Epithelial cell of esophagus (primary cell): Measurements from ENCODE around the gene KAZN.

Experiments
- DNase-seq: peaks from one replicate; pipeline ENCODE4 v3.0.0; 2010; ENCODE audit warnings: low read depth
- H3K4me3 ChIP-seq: 2 replicates; pipeline ENCODE4 v1.5.1; 2011; ENCODE audit warnings: mild to moderate bottlenecking, low read length, control low read depth
- TF ChIP-seq, protein P1 (sequence below): IDR thresholded peaks from 2 replicates; pipeline ENCODE4 v1.5.1; 2011; ENCODE audit warnings: low read depth, mild to moderate bottlenecking, low read length, control low read depth, inconsistent platforms; ENCODE audit not compliant: insufficient read depth; ENCODE audit errors: missing control alignments

KAZN gene

DNA sequence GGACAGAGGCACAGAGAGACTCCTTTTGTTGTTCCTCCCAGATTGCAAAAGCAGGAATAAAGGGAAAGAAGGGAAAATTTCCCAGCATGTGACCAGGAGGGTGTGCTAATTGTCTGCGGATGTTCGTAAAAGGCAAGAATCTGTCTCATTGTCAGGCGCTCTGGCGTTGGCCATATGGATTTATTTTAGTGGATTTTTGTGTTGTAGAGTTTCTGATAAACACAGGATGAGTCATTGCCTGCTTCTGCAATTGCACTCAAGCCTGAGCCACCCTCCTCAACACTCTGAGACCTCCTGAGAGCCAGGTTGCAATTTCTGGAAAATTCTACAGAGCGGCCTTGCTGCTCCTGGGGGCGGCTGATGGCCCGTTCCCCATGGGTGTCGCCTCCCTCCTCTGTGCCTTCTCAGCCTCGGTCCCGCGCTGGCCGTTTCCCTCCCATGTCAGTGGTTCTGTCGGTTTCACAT lies 227.7 kb downstream of the KAZN start:
- TF ChIP-seq, protein P1, sequence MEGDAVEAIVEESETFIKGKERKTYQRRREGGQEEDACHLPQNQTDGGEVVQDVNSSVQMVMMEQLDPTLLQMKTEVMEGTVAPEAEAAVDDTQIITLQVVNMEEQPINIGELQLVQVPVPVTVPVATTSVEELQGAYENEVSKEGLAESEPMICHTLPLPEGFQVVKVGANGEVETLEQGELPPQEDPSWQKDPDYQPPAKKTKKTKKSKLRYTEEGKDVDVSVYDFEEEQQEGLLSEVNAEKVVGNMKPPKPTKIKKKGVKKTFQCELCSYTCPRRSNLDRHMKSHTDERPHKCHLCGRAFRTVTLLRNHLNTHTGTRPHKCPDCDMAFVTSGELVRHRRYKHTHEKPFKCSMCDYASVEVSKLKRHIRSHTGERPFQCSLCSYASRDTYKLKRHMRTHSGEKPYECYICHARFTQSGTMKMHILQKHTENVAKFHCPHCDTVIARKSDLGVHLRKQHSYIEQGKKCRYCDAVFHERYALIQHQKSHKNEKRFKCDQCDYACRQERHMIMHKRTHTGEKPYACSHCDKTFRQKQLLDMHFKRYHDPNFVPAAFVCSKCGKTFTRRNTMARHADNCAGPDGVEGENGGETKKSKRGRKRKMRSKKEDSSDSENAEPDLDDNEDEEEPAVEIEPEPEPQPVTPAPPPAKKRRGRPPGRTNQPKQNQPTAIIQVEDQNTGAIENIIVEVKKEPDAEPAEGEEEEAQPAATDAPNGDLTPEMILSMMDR: no peak
- no peak for DNase-seq
- H3K4me3 ChIP-seq: no peak overlapping the region

DNA sequence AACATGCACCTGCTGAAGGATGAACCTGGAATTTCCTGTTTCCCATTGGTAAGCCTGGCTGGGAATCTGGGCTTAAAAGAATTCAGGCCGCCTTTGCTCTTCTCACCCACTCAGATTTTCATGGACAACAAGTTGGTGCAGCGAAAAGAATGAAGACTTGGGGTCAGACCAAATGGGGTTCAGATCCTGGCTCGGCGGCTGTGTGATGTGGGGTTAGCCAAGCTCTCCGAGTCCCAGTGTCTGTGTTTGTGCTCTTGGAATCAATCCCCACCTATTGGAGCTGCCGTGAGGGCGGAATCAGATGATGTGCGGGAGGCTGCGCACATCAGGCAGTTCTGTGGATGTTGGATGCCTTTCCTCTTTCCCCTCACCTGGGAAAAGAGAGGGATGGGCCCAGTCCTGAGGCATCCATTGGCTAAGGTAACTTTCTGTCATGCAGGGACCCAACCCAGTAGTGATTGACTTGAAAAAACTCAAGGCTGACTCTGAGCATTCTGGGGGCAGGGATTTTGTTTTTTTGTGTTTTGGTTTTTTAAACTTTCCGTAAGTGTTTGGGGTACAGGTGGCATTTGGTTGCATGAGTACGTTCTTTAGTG lies 228.3 kb downstream of the KAZN start:
- TF ChIP-seq, protein P1: no peak
- no peak overlapping the region for H3K4me3 ChIP-seq

DNA sequence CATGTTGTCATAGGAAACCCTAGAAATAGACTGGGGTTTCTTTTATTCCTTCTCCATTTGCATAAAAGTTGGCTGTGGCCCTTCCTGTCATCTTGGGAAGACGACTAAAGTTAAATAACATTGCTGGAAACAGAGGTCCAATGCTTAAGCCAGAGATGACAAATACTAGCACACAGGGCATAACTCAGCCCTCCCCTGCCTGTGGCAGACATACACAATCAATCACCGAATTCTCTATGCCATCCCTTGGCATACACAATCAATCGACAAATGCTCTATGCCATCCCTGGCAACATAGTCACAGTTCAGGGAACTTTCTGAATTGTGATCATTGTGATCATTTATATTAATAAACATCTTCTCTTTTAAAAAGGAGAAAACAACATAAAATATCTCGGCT lies 229.4 kb downstream of the KAZN start:
- DNase-seq: no peak
- H3K4me3 ChIP-seq: no peak overlapping the region
- TF ChIP-seq, protein P1: no peak

More for the DNA sequence above, 228.3 kb downstream of the KAZN start:
- no peak for DNase-seq

DNA sequence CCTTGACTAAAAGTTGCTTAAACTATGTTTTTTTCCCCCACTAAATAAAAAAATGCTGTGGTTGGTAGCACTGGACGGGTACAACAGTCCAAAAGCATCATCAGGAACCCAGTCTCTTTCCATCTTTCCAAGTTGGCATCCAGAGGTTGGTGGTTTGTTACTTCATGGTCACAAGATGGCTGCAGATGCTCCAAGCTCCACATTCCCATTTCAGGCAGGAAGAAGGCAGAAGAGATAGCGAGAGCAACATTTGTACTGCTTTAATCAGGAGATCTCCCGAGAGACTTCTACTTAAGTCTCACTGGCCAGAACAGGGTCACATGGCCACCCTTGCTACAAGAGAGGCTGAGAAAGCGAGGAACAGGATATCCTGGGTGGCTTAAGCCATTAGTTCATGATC lies 230.2 kb downstream of the KAZN start:
- DNase-seq: no peak
- TF ChIP-seq, protein P1: no peak
- H3K4me3 ChIP-seq: no peak overlapping the region

DNA sequence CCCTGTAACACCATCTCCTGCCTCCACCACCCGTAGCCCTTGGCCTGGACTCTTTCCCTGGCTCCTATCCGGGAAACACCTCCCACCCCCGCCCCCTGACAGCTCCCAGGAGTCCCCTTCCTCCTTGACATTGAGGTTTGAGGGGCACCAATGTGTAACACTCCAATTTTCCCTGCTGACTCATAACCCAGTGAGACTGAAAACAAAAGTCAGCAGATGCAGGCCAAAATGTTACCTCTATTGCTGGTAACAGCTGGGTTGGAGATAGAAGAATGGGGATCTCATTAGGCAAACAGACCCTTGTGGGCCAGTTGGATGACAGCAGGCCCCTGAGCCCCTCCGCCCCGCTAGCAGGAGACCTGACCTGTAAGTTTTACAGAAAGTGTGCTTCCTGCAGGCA lies 237.2 kb downstream of the KAZN start:
- no peak overlapping the region for H3K4me3 ChIP-seq
- DNase-seq: no peak
- TF ChIP-seq, protein P1: no peak

DNA sequence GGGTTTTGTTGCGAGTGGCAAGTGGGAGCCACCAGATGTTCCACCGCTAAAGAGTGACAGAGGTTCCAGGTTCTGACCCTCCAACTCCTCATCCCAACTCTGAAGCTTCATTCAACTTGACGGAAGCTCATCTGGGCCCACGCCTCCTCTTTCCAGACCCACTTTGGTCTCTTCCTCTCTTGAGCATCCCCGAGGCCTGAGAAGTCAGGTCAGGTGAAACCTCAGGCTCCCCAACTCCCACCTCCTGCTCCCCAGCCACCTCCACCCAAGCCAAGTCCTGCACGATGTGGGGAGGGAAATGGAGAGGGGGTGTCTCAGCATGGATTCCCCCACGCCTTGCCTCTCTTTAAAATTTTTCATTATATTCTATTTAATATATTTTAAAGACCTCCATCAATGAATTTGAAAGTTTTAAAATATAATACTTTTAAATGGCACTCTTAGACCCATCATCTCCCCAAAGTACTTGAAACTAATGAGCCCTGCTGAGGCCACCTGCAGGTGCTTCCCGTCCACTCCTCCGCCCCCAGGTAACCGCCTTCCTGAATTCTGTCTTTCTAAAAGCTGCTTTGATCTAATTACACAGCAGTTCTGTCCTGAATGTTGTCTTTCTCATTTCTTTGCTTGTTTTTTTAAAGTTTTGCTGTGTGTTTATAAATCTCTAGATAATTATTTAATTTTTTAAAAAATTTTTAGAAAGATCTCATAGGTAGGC lies 238.1 kb downstream of the KAZN start:
- H3K4me3 ChIP-seq: no peak overlapping the region
- DNase-seq: no peak
- TF ChIP-seq, protein P1: no peak
